Epithelial cell of esophagus (primary cell): ENCODE measurements around the gene MYRIP.

ENCODE experiments used
- DNase-seq: peaks from one replicate; pipeline ENCODE4 v3.0.0; 2010; ENCODE audit warnings: low read depth
- H3K4me3 ChIP-seq: 2 replicates; pipeline ENCODE4 v1.5.1; 2011; ENCODE audit warnings: mild to moderate bottlenecking, low read length, control low read depth
- TF ChIP-seq, protein P1 (sequence below): IDR thresholded peaks from 2 replicates; pipeline ENCODE4 v1.5.1; 2011; ENCODE audit warnings: low read depth, mild to moderate bottlenecking, low read length, control low read depth, inconsistent platforms; ENCODE audit not compliant: insufficient read depth; ENCODE audit errors: missing control alignments

MYRIP gene

GRCh38 chr3:40262331-40262730, 452.9 kb downstream of the MYRIP start:
- H3K4me3 ChIP-seq, result no peak overlapping the region
- TF ChIP-seq, protein P1, sequence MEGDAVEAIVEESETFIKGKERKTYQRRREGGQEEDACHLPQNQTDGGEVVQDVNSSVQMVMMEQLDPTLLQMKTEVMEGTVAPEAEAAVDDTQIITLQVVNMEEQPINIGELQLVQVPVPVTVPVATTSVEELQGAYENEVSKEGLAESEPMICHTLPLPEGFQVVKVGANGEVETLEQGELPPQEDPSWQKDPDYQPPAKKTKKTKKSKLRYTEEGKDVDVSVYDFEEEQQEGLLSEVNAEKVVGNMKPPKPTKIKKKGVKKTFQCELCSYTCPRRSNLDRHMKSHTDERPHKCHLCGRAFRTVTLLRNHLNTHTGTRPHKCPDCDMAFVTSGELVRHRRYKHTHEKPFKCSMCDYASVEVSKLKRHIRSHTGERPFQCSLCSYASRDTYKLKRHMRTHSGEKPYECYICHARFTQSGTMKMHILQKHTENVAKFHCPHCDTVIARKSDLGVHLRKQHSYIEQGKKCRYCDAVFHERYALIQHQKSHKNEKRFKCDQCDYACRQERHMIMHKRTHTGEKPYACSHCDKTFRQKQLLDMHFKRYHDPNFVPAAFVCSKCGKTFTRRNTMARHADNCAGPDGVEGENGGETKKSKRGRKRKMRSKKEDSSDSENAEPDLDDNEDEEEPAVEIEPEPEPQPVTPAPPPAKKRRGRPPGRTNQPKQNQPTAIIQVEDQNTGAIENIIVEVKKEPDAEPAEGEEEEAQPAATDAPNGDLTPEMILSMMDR, result no peak
- DNase-seq, result no peak

GRCh38 chr3:40264451-40264850, 455.0 kb downstream of the MYRIP start:
- H3K4me3 ChIP-seq, result no peak overlapping the region
- no peak for DNase-seq
- TF ChIP-seq, protein P1, result no peak

GRCh38 chr3:40265181-40265580, 455.8 kb downstream of the MYRIP start:
- no peak for DNase-seq
- no peak overlapping the region for H3K4me3 ChIP-seq
- TF ChIP-seq, protein P1, result no peak

- TF ChIP-seq, protein P1, result no peak
- DNase-seq, result peak; percentile 37
- no peak overlapping the region for H3K4me3 ChIP-seq
These were observed 458.7 kb downstream of the MYRIP start for GRCh38 chr3:40267937-40268724.

GRCh38 chr3:40268802-40269524, 459.6 kb downstream of the MYRIP start:
- TF ChIP-seq, protein P1, result no peak
- DNase-seq, result no peak
- no peak overlapping the region for H3K4me3 ChIP-seq

GRCh38 chr3:40278791-40279190, 469.4 kb downstream of the MYRIP start:
- H3K4me3 ChIP-seq, result no peak overlapping the region
- DNase-seq, result no peak
- TF ChIP-seq, protein P1, result no peak
